Ectodermal cell (in vitro differentiated cells): ENCODE data around the gene AHNAK2. TPM values are rescaled to one million over a fixed set of nuclear protein-coding genes. Genes with fewer than 3 reads are reported as not detected.
"Not testable (repeated sequence)": the region's sequence is repeated elsewhere in the genome, so short reads cannot be mapped to it uniquely, and the experiment has no call there.

Experiments used
- H3K27ac ChIP-seq: 2 replicates; pipeline ENCODE4 v1.7.0; 2013; ENCODE audit warnings: mild to moderate bottlenecking, low read depth, low read length; ENCODE audit not compliant: insufficient read depth, poor library complexity, severe bottlenecking
- H3K27me3 ChIP-seq: 2 replicates; pipeline ENCODE4 v1.7.0; 2013; ENCODE audit warnings: mild to moderate bottlenecking, low read length; ENCODE audit not compliant: insufficient read depth, control insufficient read depth, poor library complexity, severe bottlenecking
- H3K36me3 ChIP-seq: one replicate; pipeline ENCODE4 v1.7.0; 2013; ENCODE audit warnings: low read length; ENCODE audit not compliant: control insufficient read depth, insufficient read depth
- H3K4me1 ChIP-seq: one replicate; pipeline ENCODE4 v1.7.0; 2013; ENCODE audit warnings: low read length; ENCODE audit not compliant: control insufficient read depth, insufficient read depth
- H3K4me3 ChIP-seq: 2 replicates; pipeline ENCODE4 v1.7.0; 2013; ENCODE audit warnings: low read depth, low read length, control low read depth; ENCODE audit not compliant: insufficient read depth
- H3K9me3 ChIP-seq: 2 replicates; pipeline ENCODE4 v1.7.0; 2013; ENCODE audit warnings: mild to moderate bottlenecking, low read length, moderate library complexity; ENCODE audit not compliant: control insufficient read depth
- WGBS, 2 experiments: methylation state at CpG; one replicate each; pipeline ENCODE4 v1.1.7; 2013; ENCODE audit warnings: missing lambda C conversion rate in 2 of 2; 5-methylcytosine and 5-hydroxymethylcytosine counted together
- polyA plus RNA-seq, 4 experiments: library from polyadenylated mRNA; stranded (reverse); fragments of 50-300 nt; gene quantifications; one replicate each; pipeline ENCODE4 v1.2.3, GENCODE V29; 2013

Gene AHNAK2
- 0.70 TPM for polyA plus RNA-seq (2013, experiment 1 of 4)
- polyA plus RNA-seq (2013, experiment 2 of 4), result 1.0 TPM
- polyA plus RNA-seq (2013, experiment 3 of 4), result 0.64 TPM
- polyA plus RNA-seq (2013, experiment 4 of 4), result 1.1 TPM

GRCh38 chr14:104977681-104978653, at the start of gene AHNAK2:
TSS of gene AHNAK2 (minus strand) at chr14:104978374. CDS start at chr14:104978237, 137 bp downstream.
- peak within 1 kb of the TSS; percentile 33 for H3K4me3 ChIP-seq
- H3K9me3 ChIP-seq, result no peaks in the 10 kb centered on the region
- H3K27ac ChIP-seq, result no peak within 1 kb of the TSS
- no peaks in the 10 kb centered on the region for H3K36me3 ChIP-seq
- H3K27me3 ChIP-seq, result peaks cover 53% of the 10 kb centered on the region
- 3% methylated on average over 111 of the region's 111 CpGs for WGBS, 2 experiments
- H3K4me1 ChIP-seq, result peaks cover 16% of the 10 kb centered on the region

GRCh38 chr14:105027718-105028117, 49.5 kb upstream of the AHNAK2 start:
- not testable (repeated sequence) for H3K4me1 ChIP-seq, H3K27me3 ChIP-seq, H3K4me3 ChIP-seq, H3K27ac ChIP-seq, H3K9me3 ChIP-seq, H3K36me3 ChIP-seq
- 75 to 85% methylated on average over 4 of the region's 4 CpGs for WGBS, 2 experiments

- Histone ChIP-seq H3K4me3 (no peak overlapping the region), H3K27ac (no peak overlapping the region), H3K36me3 (no peaks in the 10 kb centered on the region), H3K9me3 (no peaks in the 10 kb centered on the region), H3K27me3 (no peaks in the 10 kb centered on the region), H3K4me1 (no peaks in the 10 kb centered on the region)
- WGBS, 2 experiments, result no CpG with 5 or more reads among the region's 1 CpG
Observed at GRCh38 chr14:105026802-105027563, 48.8 kb upstream of the AHNAK2 start.

GRCh38 chr14:105026033-105026785, 48.0 kb upstream of the AHNAK2 start:
- H3K4me3 ChIP-seq, result no peak overlapping the region
- no peaks in the 10 kb centered on the region for H3K27me3 ChIP-seq
- no peaks in the 10 kb centered on the region for H3K4me1 ChIP-seq
- H3K27ac ChIP-seq, result no peak overlapping the region
- H3K36me3 ChIP-seq, result no peaks in the 10 kb centered on the region
- 95 to 96% methylated on average over 13 to 16 of the region's 16 CpGs for WGBS, 2 experiments
- H3K9me3 ChIP-seq, result no peaks in the 10 kb centered on the region

GRCh38 chr14:105025429-105025828, 47.3 kb upstream of the AHNAK2 start:
- H3K4me1 ChIP-seq, result no peaks in the 10 kb centered on the region
- H3K4me3 ChIP-seq, result no peak overlapping the region
- no peaks in the 10 kb centered on the region for H3K9me3 ChIP-seq
- H3K27me3 ChIP-seq, result no peaks in the 10 kb centered on the region
- WGBS, 2 experiments, result 93 to 95% methylated on average over 6 of the region's 6 CpGs
- no peaks in the 10 kb centered on the region for H3K36me3 ChIP-seq
- H3K27ac ChIP-seq, result no peak overlapping the region

- WGBS, 2 experiments, result 79 to 80% methylated on average over 4 of the region's 4 CpGs
- Histone ChIP-seq H3K27ac (no peak overlapping the region), H3K9me3 (no peaks in the 10 kb centered on the region), H3K36me3 (no peaks in the 10 kb centered on the region), H3K4me3 (no peak overlapping the region), H3K4me1 (peaks cover 10% of the 10 kb centered on the region), H3K27me3 (no peaks in the 10 kb centered on the region)
Observed at GRCh38 chr14:105023791-105024480, 45.8 kb upstream of the AHNAK2 start.

- peaks cover 11% of the 10 kb centered on the region for H3K4me1 ChIP-seq
- 83 to 90% methylated on average over 11 of the region's 11 CpGs for WGBS, 2 experiments
- H3K27ac ChIP-seq, result no peak overlapping the region
- no peaks in the 10 kb centered on the region for H3K27me3 ChIP-seq
- H3K4me3 ChIP-seq, result no peak overlapping the region
- H3K36me3 ChIP-seq, result no peaks in the 10 kb centered on the region
- H3K9me3 ChIP-seq, result no peaks in the 10 kb centered on the region
Observed at GRCh38 chr14:105023144-105023543, 45.0 kb upstream of the AHNAK2 start.

- no peak overlapping the region for H3K27ac ChIP-seq
- no peaks in the 10 kb centered on the region for H3K27me3 ChIP-seq
- H3K36me3 ChIP-seq, result no peaks in the 10 kb centered on the region
- peak overlapping the region; percentile 92 for H3K4me3 ChIP-seq
- H3K4me1 ChIP-seq, result peaks cover 11% of the 10 kb centered on the region
- 86 to 87% methylated on average over 2 of the region's 2 CpGs for WGBS, 2 experiments
- no peaks in the 10 kb centered on the region for H3K9me3 ChIP-seq
Observed at GRCh38 chr14:105022276-105022670, 44.1 kb upstream of the AHNAK2 start.

- peak overlapping the region; percentile 92 for H3K4me3 ChIP-seq
- no peaks in the 10 kb centered on the region for H3K27me3 ChIP-seq
- 14% methylated on average over 20 of the region's 20 CpGs for WGBS, 2 experiments
- peaks cover 2% of the 10 kb centered on the region for H3K36me3 ChIP-seq
- no peaks in the 10 kb centered on the region for H3K9me3 ChIP-seq
- peak overlapping the region; percentile 72 for H3K27ac ChIP-seq
- H3K4me1 ChIP-seq, result peaks cover 11% of the 10 kb centered on the region
Observed at GRCh38 chr14:105021656-105022275, 43.6 kb upstream of the AHNAK2 start.
